ENCODE data around the gene USP48.

Gene USP48

DNA sequence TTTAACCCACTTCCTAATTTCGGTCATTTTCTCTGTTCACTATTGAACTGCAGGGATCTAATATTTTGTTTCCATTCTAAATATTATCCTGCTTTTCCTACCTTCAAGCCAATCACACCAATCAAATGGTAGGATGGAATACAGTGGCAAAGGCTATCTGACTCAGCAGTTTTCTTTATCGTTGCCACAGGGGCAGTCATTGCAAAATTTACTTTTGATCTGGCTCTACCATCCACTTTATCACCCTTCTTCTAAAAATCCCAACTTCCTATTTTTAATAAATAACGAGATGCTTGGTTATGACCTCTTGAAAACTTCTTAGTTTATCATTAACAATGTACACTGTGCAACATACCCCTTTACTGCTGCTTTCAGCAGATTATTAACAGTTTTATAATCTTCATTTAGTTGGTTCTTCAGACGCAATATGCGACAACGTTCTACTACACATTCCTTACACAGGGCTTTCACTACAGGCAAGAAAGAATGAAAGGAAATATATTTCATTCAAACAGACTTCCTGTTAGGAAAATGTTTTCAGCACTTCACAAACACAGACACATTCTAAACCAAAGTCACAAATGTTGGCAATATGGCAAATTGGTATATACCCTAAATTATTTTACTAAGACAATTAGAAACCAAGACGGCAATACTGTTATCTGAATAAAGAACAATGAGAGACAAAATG is 61.5 kb downstream of the USP48 start:
- no peak for DNase-seq (ENCODE audit: low spot score)
- H4K91ac ChIP-seq (ENCODE audit: low read depth, low read length, poor library complexity), result no peak overlapping the region
- H3K18ac ChIP-seq (ENCODE audit: low read length), result no peak overlapping the region
- H3K4me3 ChIP-seq (ENCODE audit: low read length in 2 of 2), result no peak overlapping the region
- H3K27me3 ChIP-seq (ENCODE audit: control insufficient read depth in 3 of 3, insufficient read depth in 3 of 3, low read depth in 1 of 3, low read length in 3 of 3), result no peaks in the 10 kb centered on the region
- no peak overlapping the region for H2BK12ac ChIP-seq (ENCODE audit: low read length)
- no peak overlapping the region for H3K9ac ChIP-seq (ENCODE audit: low read depth, low read length, poor library complexity)
- H2AK5ac ChIP-seq (ENCODE audit: low read depth, low read length), result no peak overlapping the region
- H2AFZ ChIP-seq (ENCODE audit: low read length), result no peak overlapping the region
- H4K8ac ChIP-seq (ENCODE audit: low read depth, low read length), result no peak overlapping the region
- H3K9me3 ChIP-seq (replicated peaks in 1 of 2; ENCODE audit: control insufficient read depth in 2 of 2, insufficient read depth in 1 of 2, low read depth in 1 of 2, low read length in 2 of 2), result no peaks in the 10 kb centered on the region
- H3K23ac ChIP-seq (ENCODE audit: low read depth, low read length, poor library complexity), result no peak overlapping the region
- no peak overlapping the region for H2BK15ac ChIP-seq (ENCODE audit: low read length)
- H3K14ac ChIP-seq (ENCODE audit: low read length), result no peak overlapping the region
- H3K4ac ChIP-seq (ENCODE audit: low read length), result no peak overlapping the region
- no peak overlapping the region for H2BK120ac ChIP-seq (ENCODE audit: low read depth, low read length)
- peaks cover 2 to 84% of the 10 kb centered on the region in 2 donors for H3K36me3 ChIP-seq (replicated peaks in 1 of 2; ENCODE audit: control insufficient read depth in 2 of 2, insufficient read depth in 2 of 2, low read length in 2 of 2)
- H3K4me1 ChIP-seq (ENCODE audit: control insufficient read depth in 2 of 2, insufficient read depth in 1 of 2, low read depth in 1 of 2, low read length in 2 of 2), result peaks cover 2 to 9% of the 10 kb centered on the region in 2 donors
- no peaks in the 10 kb centered on the region for H3K79me1 ChIP-seq (ENCODE audit: low read depth, low read length)
- no peak overlapping the region for H3K4me2 ChIP-seq (ENCODE audit: insufficient read depth, low read length, poor library complexity, severe bottlenecking)
- H2BK5ac ChIP-seq (ENCODE audit: low read length), result no peak overlapping the region
- H3K27ac ChIP-seq (replicated peaks; ENCODE audit: low read length), result no peak overlapping the region
- no CpG with 5 or more reads among the region's 7 CpGs for WGBS, 2 donors (ENCODE audit: extremely low coverage in 2 of 2, insufficient read length in 2 of 2, insufficient replicate concordance in 1 of 2)

DNA sequence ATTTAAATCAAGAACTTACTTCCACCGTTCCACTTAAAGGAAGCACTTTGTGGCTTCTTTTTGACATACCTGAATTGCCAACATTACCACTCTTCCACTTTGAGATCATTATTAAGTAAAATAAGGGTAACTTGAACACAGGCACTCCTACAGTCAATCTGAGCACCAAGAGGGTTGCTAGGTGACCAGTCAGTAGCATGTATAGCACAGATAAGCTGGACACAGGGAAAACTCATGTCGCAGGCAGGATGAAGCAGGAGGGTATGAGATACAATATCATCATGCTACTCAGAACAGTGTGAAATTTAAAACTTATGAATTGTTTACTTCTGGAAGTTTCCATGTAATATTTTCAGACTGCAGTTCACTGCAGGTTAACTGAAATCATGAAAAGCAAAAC is 66.8 kb downstream of the USP48 start:
- Histone ChIP-seq H3K4me1 (ENCODE audit: control insufficient read depth in 2 of 2, insufficient read depth in 1 of 2, low read depth in 1 of 2, low read length in 2 of 2) (peaks cover 0 to 3% of the 10 kb centered on the region in 2 donors), H4K91ac (ENCODE audit: low read depth, low read length, poor library complexity) (no peak overlapping the region), H3K4me3 (ENCODE audit: low read length in 2 of 2) (no peak overlapping the region), H3K27ac (replicated peaks; ENCODE audit: low read length) (no peak overlapping the region), H3K23ac (ENCODE audit: low read depth, low read length, poor library complexity) (no peak overlapping the region), H2BK120ac (ENCODE audit: low read depth, low read length) (no peak overlapping the region), H4K8ac (ENCODE audit: low read depth, low read length) (no peak overlapping the region), H3K36me3 (replicated peaks in 1 of 2; ENCODE audit: control insufficient read depth in 2 of 2, insufficient read depth in 2 of 2, low read length in 2 of 2) (peaks cover 16 to 96% of the 10 kb centered on the region in 2 donors), H3K9me3 (replicated peaks in 1 of 2; ENCODE audit: control insufficient read depth in 2 of 2, insufficient read depth in 1 of 2, low read depth in 1 of 2, low read length in 2 of 2) (peaks cover 0 to 1% of the 10 kb centered on the region in 2 donors), H3K9ac (ENCODE audit: low read depth, low read length, poor library complexity) (no peak overlapping the region), H2AK5ac (ENCODE audit: low read depth, low read length) (no peak overlapping the region), H2BK12ac (ENCODE audit: low read length) (no peak overlapping the region), H3K27me3 (ENCODE audit: control insufficient read depth in 3 of 3, insufficient read depth in 3 of 3, low read depth in 1 of 3, low read length in 3 of 3) (no peaks in the 10 kb centered on the region), H2BK15ac (ENCODE audit: low read length) (no peak overlapping the region), H3K4me2 (ENCODE audit: insufficient read depth, low read length, poor library complexity, severe bottlenecking) (no peak overlapping the region), H2BK5ac (ENCODE audit: low read length) (no peak overlapping the region), H3K14ac (ENCODE audit: low read length) (no peak overlapping the region), H3K4ac (ENCODE audit: low read length) (no peak overlapping the region), H3K79me1 (ENCODE audit: low read depth, low read length) (no peaks in the 10 kb centered on the region), H3K18ac (ENCODE audit: low read length) (no peak overlapping the region), H2AFZ (ENCODE audit: low read length) (no peak overlapping the region)
- no peak for DNase-seq (ENCODE audit: low spot score)
- no CpG with 5 or more reads among the region's 2 CpGs for WGBS, 2 donors (ENCODE audit: extremely low coverage in 2 of 2, insufficient read length in 2 of 2, insufficient replicate concordance in 1 of 2)

DNA sequence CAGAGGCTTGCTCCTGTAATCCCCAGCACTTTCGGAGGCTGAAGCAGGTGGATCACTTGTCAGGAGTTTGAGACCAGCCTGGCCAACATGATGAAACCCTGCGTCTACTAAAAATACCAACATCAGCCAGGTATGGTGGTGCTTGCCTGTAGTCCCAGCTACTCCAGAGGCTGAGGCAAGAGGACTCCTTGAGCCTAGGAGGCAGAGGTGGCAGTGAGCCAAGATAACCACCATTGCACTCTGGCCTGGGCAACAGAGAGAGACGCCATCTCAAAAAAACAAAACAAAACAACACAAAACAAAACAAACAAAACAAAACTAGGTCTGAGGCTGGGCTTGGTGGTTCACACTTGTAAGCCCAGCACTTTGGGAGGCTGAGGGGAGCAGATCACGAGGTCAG is 75.1 kb downstream of the USP48 start:
- H4K8ac ChIP-seq (ENCODE audit: low read depth, low read length), result no peak overlapping the region
- no peak overlapping the region for H3K27ac ChIP-seq (replicated peaks; ENCODE audit: low read length)
- no peak overlapping the region for H2AFZ ChIP-seq (ENCODE audit: low read length)
- H4K91ac ChIP-seq (ENCODE audit: low read depth, low read length, poor library complexity), result no peak overlapping the region
- H3K79me1 ChIP-seq (ENCODE audit: low read depth, low read length), result no peaks in the 10 kb centered on the region
- no peak overlapping the region for H3K4me2 ChIP-seq (ENCODE audit: insufficient read depth, low read length, poor library complexity, severe bottlenecking)
- H3K14ac ChIP-seq (ENCODE audit: low read length), result no peak overlapping the region
- H3K27me3 ChIP-seq (ENCODE audit: control insufficient read depth in 3 of 3, insufficient read depth in 3 of 3, low read depth in 1 of 3, low read length in 3 of 3), result no peaks in the 10 kb centered on the region
- H3K9ac ChIP-seq (ENCODE audit: low read depth, low read length, poor library complexity), result no peak overlapping the region
- DNase-seq (ENCODE audit: low spot score), result no peak
- no peak overlapping the region for H3K4me3 ChIP-seq (ENCODE audit: low read length in 2 of 2)
- no peak overlapping the region for H3K18ac ChIP-seq (ENCODE audit: low read length)
- no peak overlapping the region for H2AK5ac ChIP-seq (ENCODE audit: low read depth, low read length)
- H3K4ac ChIP-seq (ENCODE audit: low read length), result no peak overlapping the region
- no peaks in the 10 kb centered on the region for H3K9me3 ChIP-seq (replicated peaks in 1 of 2; ENCODE audit: control insufficient read depth in 2 of 2, insufficient read depth in 1 of 2, low read depth in 1 of 2, low read length in 2 of 2)
- no CpG with 5 or more reads among the region's 4 CpGs for WGBS, 2 donors (ENCODE audit: extremely low coverage in 2 of 2, insufficient read length in 2 of 2, insufficient replicate concordance in 1 of 2)
- H2BK120ac ChIP-seq (ENCODE audit: low read depth, low read length), result no peak overlapping the region
- H3K36me3 ChIP-seq (replicated peaks in 1 of 2; ENCODE audit: control insufficient read depth in 2 of 2, insufficient read depth in 2 of 2, low read length in 2 of 2), result peaks cover 0 to 79% of the 10 kb centered on the region in 2 donors
- H2BK5ac ChIP-seq (ENCODE audit: low read length), result no peak overlapping the region
- H3K23ac ChIP-seq (ENCODE audit: low read depth, low read length, poor library complexity), result no peak overlapping the region
- H2BK12ac ChIP-seq (ENCODE audit: low read length), result no peak overlapping the region
- peaks cover 3 to 5% of the 10 kb centered on the region in 2 donors for H3K4me1 ChIP-seq (ENCODE audit: control insufficient read depth in 2 of 2, insufficient read depth in 1 of 2, low read depth in 1 of 2, low read length in 2 of 2)
- no peak overlapping the region for H2BK15ac ChIP-seq (ENCODE audit: low read length)

DNA sequence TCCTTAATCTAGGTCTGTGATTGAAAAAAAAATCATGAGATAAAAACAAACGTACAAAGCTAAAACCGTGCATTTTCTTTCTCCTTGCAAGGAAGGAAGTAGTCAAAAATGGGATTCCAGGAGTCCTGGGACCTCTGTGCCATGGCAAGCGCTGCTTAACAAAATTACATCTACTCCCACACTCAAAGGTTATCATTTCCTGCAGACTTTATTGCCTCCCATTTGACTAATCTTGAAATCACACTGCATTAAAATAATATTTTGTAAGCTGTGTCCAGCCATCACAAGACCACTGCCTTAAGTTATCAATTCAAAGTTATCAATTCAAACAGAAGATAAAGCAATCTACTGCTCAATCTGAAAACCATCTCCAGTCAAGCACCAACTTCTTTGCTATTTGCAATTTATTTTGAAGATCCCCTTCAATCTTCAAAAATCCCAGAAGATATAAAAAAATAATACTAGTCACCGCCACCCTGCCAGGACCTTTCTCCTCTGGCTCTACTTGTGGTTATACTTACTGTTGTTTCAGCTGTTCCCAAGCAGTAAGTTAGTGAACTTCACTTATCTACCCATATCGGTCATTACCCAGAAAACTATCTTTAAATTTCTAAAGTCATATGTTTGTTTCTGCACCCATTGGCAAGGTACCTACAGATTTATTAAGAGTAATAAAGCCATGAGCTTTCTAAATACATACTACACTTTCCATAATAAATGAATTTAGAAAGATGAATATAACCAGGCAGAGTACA is 75.7 kb downstream of the USP48 start:
- no peak overlapping the region for H3K23ac ChIP-seq (ENCODE audit: low read depth, low read length, poor library complexity)
- no peak overlapping the region for H2BK120ac ChIP-seq (ENCODE audit: low read depth, low read length)
- no peak for DNase-seq (ENCODE audit: low spot score)
- H2BK15ac ChIP-seq (ENCODE audit: low read length), result no peak overlapping the region
- no peak overlapping the region for H3K27ac ChIP-seq (replicated peaks; ENCODE audit: low read length)
- no peak overlapping the region for H2AFZ ChIP-seq (ENCODE audit: low read length)
- no CpG with 5 or more reads among the region's 5 CpGs for WGBS, 2 donors (ENCODE audit: extremely low coverage in 2 of 2, insufficient read length in 2 of 2, insufficient replicate concordance in 1 of 2)
- peaks cover 0 to 80% of the 10 kb centered on the region in 2 donors for H3K36me3 ChIP-seq (replicated peaks in 1 of 2; ENCODE audit: control insufficient read depth in 2 of 2, insufficient read depth in 2 of 2, low read length in 2 of 2)
- H3K27me3 ChIP-seq (ENCODE audit: control insufficient read depth in 3 of 3, insufficient read depth in 3 of 3, low read depth in 1 of 3, low read length in 3 of 3), result no peaks in the 10 kb centered on the region
- no peak overlapping the region for H3K14ac ChIP-seq (ENCODE audit: low read length)
- no peaks in the 10 kb centered on the region for H3K79me1 ChIP-seq (ENCODE audit: low read depth, low read length)
- H3K9ac ChIP-seq (ENCODE audit: low read depth, low read length, poor library complexity), result no peak overlapping the region
- H3K18ac ChIP-seq (ENCODE audit: low read length), result no peak overlapping the region
- H4K8ac ChIP-seq (ENCODE audit: low read depth, low read length), result no peak overlapping the region
- no peaks in the 10 kb centered on the region for H3K9me3 ChIP-seq (replicated peaks in 1 of 2; ENCODE audit: control insufficient read depth in 2 of 2, insufficient read depth in 1 of 2, low read depth in 1 of 2, low read length in 2 of 2)
- H3K4me2 ChIP-seq (ENCODE audit: insufficient read depth, low read length, poor library complexity, severe bottlenecking), result no peak overlapping the region
- H4K91ac ChIP-seq (ENCODE audit: low read depth, low read length, poor library complexity), result no peak overlapping the region
- H2BK12ac ChIP-seq (ENCODE audit: low read length), result no peak overlapping the region
- no peak overlapping the region for H3K4me3 ChIP-seq (ENCODE audit: low read length in 2 of 2)
- no peak overlapping the region for H3K4ac ChIP-seq (ENCODE audit: low read length)
- peaks cover 3 to 5% of the 10 kb centered on the region in 2 donors for H3K4me1 ChIP-seq (ENCODE audit: control insufficient read depth in 2 of 2, insufficient read depth in 1 of 2, low read depth in 1 of 2, low read length in 2 of 2)
- H2BK5ac ChIP-seq (ENCODE audit: low read length), result no peak overlapping the region
- no peak overlapping the region for H2AK5ac ChIP-seq (ENCODE audit: low read depth, low read length)
